Cerebellar nuclear complex (tissue), 1 donor: Measurements from ENCODE around the gene PPP2R3A.
"Not testable (repeated sequence)": the region's sequence is repeated elsewhere in the genome, so short reads cannot be mapped to it uniquely, and the experiment has no call there.

Experiments
- DNase-seq, 2 experiments: peaks; one replicate each; lab custom pipeline; 2025; lab: John Stamatoyannopoulos, UW

PPP2R3A gene

GRCh38 chr3:136085067-136085466, 119.5 kb downstream of the PPP2R3A start:
- not testable (repeated sequence) for DNase-seq

GRCh38 chr3:136093771-136094170, 128.2 kb downstream of the PPP2R3A start:
- DNase-seq = no peak

DNA sequence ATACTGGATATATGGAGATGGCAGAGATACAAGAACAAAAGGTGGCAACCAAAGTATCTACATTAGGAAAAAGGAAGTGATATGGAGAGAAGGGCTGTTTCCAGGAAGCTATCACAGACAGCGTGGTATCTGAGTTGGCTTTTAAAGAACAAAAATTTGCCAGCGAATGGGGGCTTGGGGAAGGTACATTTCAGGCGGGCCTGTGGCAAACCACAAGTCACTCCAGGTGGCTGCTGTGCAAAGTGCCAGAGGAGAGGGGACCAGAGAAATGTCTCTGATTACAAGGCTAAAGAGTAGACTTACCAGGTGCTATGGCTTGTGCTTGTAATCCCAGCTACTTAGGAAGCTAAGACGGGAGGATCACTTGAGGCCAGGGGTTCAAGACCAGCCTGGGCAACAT, 139.5 kb downstream of the PPP2R3A start:
- no peak for DNase-seq

DNA sequence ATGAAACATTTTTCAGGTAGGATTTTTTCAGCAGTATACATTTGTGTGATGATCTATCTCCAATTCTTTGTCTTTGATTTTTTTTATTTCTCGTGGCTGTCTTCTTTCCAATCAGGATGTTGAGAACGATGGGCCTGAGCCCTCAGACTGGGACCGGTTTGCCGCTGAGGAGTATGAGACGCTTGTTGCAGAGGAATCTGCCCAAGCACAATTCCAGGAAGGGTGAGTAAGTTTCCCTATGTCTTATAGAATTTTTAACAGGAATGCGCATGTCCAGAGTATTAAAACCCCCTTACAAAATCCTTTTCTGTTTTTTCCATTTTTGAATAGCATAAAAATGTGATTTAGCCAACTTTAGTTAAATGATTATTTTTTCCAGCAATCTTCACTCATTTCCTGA, 140.6 kb downstream of the PPP2R3A start:
- DNase-seq = no peak

GRCh38 chr3:136109499-136109898, 144.0 kb downstream of the PPP2R3A start:
- DNase-seq = no peak

DNA sequence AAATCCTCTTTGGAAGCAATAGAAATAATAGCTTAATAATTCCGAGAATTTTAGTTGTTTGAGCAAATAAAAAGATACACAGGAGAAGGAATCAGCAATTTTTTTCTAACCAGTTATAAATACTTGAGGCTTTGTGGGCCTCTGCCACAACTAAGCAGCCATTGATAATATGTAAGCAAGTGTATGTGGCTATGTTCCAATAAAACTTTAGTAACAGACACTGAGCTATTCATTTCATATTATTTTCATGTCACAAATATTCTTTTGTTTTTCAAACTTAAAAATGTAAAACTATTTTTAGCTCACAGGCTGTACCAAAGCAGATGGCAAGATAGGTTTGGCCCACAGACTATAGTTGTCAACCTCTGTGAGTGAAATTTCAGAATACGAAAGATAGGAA, 145.0 kb downstream of the PPP2R3A start:
- DNase-seq = no peak

DNA sequence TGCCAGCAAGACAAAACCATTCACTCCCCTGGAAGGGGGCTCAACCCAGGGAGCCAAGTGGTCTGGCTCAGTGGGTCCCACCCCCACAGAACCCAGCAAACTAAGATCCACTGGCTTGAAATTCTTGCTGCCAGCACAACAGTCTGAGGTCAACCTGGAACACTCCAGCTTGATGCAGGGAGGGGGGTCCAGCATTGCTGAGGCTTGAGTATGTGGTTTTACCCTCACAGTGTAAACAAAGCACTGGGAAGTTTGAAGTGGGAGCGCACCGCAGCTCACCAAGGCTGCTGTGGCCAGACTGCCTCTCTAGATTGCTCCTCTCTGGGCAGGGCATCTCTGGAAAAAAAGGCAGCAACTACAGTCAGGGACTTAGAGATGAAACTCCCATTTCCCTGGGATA, 148.9 kb downstream of the PPP2R3A start:
- DNase-seq = no peak

- not testable (repeated sequence) for DNase-seq
These were observed 153.8 kb downstream of the PPP2R3A start for GRCh38 chr3:136119332-136119731.

GRCh38 chr3:136119783-136120182, 154.3 kb downstream of the PPP2R3A start:
- not testable (repeated sequence) for DNase-seq

DNA sequence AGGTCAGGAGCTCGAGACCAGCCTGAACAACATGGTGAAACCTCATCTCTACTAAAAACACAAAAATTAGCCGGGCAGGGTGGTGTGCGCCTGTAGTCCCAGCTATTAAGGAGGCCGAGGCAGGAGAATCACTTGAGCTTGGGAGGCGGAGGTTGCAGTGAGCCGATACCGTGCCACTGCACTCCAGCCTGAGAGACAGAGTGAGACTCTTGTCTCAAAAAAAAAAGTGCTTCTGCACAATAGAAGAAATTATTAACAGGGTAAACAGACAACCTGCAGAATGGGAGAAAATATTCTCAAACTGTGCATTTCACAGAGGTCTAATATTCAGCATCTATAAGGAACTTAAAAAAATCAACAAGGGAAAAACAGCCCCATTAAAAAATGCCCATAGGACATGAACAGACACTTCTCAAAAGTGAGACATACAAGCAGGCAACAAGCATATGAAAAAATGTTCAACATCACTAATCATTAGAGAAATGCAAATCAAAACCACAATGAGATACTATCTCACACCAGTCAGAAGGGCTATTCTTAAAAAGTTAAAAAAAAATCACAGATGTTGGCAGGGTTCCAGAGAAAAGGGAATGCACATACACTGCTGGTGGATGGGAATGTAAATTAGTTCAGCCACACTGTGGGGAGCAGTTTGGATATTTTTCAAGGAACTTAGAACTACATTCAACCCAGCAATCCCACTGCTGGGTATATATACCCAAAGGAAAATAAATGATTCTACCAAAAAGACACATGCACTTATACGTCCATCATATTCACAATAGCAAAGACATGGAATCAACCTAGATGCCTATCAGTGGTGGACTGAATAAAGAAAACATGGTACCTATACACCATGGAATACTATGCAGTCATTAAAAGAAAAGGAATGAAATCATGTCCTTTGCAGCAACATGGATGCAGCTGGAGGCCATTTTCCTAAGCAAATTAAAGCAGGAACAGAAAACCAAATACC, 155.1 kb downstream of the PPP2R3A start:
- DNase-seq = no peak

- DNase-seq = no peak
These were observed 156.5 kb downstream of the PPP2R3A start for GRCh38 chr3:136122006-136122405.

DNA sequence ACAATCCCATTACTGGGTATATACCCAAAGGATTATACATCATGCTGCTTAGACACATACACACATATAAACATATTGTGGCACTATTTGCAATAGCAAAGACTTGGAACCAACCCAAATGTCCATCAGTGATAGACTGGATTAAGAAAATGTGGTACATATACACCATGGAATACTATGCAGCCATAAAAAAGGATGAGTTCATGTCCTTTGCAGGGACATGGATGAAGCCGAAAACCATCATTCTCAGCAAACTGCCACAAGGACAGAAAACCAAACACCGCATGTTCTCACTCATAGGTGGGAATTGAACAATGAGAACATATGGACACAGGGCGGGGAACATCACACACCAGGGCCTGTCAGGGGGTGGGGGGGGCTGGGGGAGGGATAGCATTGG, 166.1 kb downstream of the PPP2R3A start:
- DNase-seq = not testable (repeated sequence)

GRCh38 chr3:136134091-136134490, 168.6 kb downstream of the PPP2R3A start:
- no peak for DNase-seq

GRCh38 chr3:136135039-136135802, 169.7 kb downstream of the PPP2R3A start:
- no peak for DNase-seq

- no peak for DNase-seq
These were observed 170.9 kb downstream of the PPP2R3A start for GRCh38 chr3:136136454-136136853.

GRCh38 chr3:136141291-136141785, 175.8 kb downstream of the PPP2R3A start:
- no peak for DNase-seq

GRCh38 chr3:136141891-136142290, 176.4 kb downstream of the PPP2R3A start:
- DNase-seq = no peak

- DNase-seq = no peak
These were observed 177.1 kb downstream of the PPP2R3A start for GRCh38 chr3:136142592-136142991.

DNA sequence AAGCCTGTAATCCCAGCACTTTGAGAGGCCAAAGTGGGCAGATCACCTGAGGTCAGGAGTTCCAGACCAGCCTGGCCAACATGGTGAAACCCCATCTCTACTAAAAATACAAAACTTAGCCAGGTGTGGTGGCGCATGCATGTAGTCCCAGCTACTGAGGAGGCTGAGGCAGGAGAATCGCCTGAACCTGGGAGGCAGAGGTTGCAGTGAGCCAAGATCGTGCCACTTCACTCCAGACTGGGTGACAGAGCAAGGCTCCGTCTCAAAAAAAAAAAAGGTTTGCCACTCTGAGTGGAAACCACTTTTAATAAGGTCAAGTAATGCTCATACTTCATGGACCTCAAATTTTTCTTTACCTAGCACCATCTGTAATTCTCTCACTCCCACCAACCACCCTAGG, 178.9 kb downstream of the PPP2R3A start:
- DNase-seq = not testable (repeated sequence)

DNA sequence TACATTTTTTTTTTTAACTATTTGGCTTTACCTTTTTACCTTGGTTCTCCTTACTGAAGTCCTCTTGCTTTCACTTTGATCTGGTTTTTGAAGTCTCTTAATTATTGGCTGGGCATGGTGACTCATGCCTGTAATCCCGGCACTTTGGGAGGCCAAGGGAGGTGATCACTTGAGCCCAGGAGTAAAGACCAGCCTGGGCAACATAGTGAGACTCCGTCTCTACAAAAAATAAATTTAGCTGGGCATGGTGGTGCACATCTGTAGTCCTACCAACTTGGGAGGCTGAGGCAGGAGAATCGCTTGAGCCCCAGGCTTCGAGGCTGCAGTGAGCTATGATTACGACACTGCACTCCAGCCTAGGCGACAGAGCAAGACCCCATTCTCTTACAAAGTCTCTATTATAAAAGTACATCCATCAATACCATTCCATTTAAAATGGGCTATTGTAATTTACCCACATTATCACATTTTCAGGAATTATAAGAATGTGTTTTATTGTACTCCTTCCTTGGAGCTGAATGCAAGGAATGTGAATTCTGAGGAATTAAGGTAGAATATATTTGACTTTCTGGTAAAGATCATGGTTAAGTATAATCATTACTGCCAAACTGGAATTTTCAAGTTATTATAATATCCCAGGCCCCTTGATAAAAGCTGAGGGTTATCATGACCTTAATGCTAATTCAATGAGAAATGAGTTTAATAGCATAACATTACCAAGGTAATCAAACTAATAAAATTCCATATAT, 181.6 kb downstream of the PPP2R3A start:
- no peak for DNase-seq

- no peak for DNase-seq
These were observed 184.1 kb downstream of the PPP2R3A start for GRCh38 chr3:136149667-136150066.

GRCh38 chr3:136151219-136151618, 185.7 kb downstream of the PPP2R3A start:
- no peak for DNase-seq
